ENCODE data around the gene PANK3.

DNA sequence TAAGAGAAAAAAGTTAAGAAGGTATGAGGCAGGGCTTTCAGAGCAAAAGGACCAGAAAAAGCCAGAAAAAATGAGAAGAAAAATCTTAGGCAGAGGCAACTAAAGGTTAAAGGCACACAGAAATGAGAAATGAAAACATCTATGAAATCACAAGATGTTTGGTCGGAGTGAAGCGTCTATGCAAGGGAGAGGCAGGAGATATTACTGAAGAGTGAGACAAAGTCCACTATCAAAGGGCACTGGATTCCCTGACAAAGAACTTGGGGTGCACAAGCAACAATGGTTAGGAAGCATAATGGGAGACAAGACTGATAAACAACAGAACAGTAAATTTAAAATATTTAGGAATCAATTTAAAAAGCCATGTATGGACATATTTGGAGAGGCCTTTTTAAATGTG is 16.9 kb downstream of the PANK3 start:
- TF ChIP-seq SP1 (IDR thresholded peaks at IDR 0.05) (no peak), FOXK2 (IDR thresholded peaks at IDR 0.05) (no peak), L3MBTL2 (conservative IDR thresholded peaks at IDR 0.05) (no peak), SUZ12 (IDR thresholded peaks at IDR 0.05) (no peak), ARNT (IDR thresholded peaks at IDR 0.05) (no peak), BHLHE40 (IDR thresholded peaks at IDR 0.05; ENCODE audit: borderline replicate concordance) (no peak)
- TF ChIP-seq, protein P1, sequence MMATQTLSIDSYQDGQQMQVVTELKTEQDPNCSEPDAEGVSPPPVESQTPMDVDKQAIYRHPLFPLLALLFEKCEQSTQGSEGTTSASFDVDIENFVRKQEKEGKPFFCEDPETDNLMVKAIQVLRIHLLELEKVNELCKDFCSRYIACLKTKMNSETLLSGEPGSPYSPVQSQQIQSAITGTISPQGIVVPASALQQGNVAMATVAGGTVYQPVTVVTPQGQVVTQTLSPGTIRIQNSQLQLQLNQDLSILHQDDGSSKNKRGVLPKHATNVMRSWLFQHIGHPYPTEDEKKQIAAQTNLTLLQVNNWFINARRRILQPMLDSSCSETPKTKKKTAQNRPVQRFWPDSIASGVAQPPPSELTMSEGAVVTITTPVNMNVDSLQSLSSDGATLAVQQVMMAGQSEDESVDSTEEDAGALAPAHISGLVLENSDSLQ (IDR thresholded peaks at IDR 0.05) = no peak

All from HEK293T (cell line).